WTC11 (cell line): ENCODE data around the gene TMA7B. TPM values are rescaled to one million over a fixed set of nuclear protein-coding genes. Genes with fewer than 3 reads are reported as not detected.
A peak's percentile ranks its signal among the peaks of the same experiment; 100 is the strongest.

Source experiments
- ATAC-seq: fragments of 200-7000 bp; cut with Tn5 transposase; 2 replicates; pipeline ENCODE4 v1.10.0; 2021; ENCODE audit warnings: mild to moderate bottlenecking, moderate library complexity
- CTCF ChIA-PET: fragments of 300-600 bp; sonication (Branson Sonifier 250); formaldehyde crosslinking; loops from one replicate; lab custom pipeline; 2021; ENCODE audit warnings: antibody characterized with exemption; lab: Charles Lee
- POLR2A ChIA-PET: fragments of 350-600 bp; sonication (Branson Sonifier 250); formaldehyde crosslinking; loops from one replicate; lab custom pipeline; 2021; ENCODE audit warnings: antibody characterized with exemption; lab: Charles Lee
- DNase-seq: peaks from one replicate; pipeline ENCODE4 v3.0.0; 2021; ENCODE audit warnings: low spot score
- H3K27ac Mint-ChIP-seq: 2 replicates; pipeline ENCODE4 v1.8.0; 2021; ENCODE audit warnings: mixed read lengths
- H3K27me3 Mint-ChIP-seq: 2 replicates; pipeline ENCODE4 v1.8.0; 2021; ENCODE audit warnings: low read depth, mild to moderate bottlenecking, moderate library complexity, mixed read lengths
- H3K36me3 Mint-ChIP-seq: 2 replicates; pipeline ENCODE4 v1.8.0; 2021; ENCODE audit warnings: mixed read lengths
- H3K4me1 Mint-ChIP-seq: 2 replicates; pipeline ENCODE4 v1.8.0; 2022; ENCODE audit warnings: mixed read lengths
- H3K4me3 Mint-ChIP-seq: 2 replicates; pipeline ENCODE4 v1.8.0; 2021; ENCODE audit warnings: mild to moderate bottlenecking, moderate library complexity, mixed read lengths
- H3K9me3 Mint-ChIP-seq: 2 replicates; pipeline ENCODE4 v1.8.0; 2021; ENCODE audit warnings: mixed read lengths
- ATF1 ChIP-seq: sonication (generic); formaldehyde crosslinking; IDR thresholded peaks from 2 replicates; pipeline ENCODE4 v1.8.1; 2023; ENCODE audit warnings: mild to moderate bottlenecking, moderate library complexity, missing genetic modification reagents
- ELF4 ChIP-seq: sonication (generic); formaldehyde crosslinking; IDR thresholded peaks from 2 replicates; pipeline ENCODE4 v1.8.1; 2022; ENCODE audit warnings: low read depth, mild to moderate bottlenecking, moderate library complexity, missing genetic modification reagents
- FOXJ3 ChIP-seq: sonication (generic); formaldehyde crosslinking; IDR thresholded peaks from 2 replicates; pipeline ENCODE4 v1.9.0; 2021; ENCODE audit warnings: missing genetic modification reagents, mild to moderate bottlenecking, borderline replicate concordance
- GTF2I ChIP-seq: fragments of 250-450 bp; sonication (Bioruptor Pico); conservative IDR thresholded peaks from 2 replicates; pipeline ENCODE4 v1.4.0; 2021; ENCODE audit warnings: mild to moderate bottlenecking
- HMGA2 ChIP-seq: fragments of 250-450 bp; sonication (Bioruptor Pico); IDR thresholded peaks from 2 replicates; pipeline ENCODE4 v1.4.0; 2021; ENCODE audit warnings: mild to moderate bottlenecking, moderate library complexity
- KAT7 ChIP-seq: sonication (generic); formaldehyde crosslinking; IDR thresholded peaks from 2 replicates; pipeline ENCODE4 v1.8.1; 2023; ENCODE audit warnings: missing genetic modification reagents, mild to moderate bottlenecking, borderline replicate concordance
- NR2C2 ChIP-seq: sonication (generic); formaldehyde crosslinking; IDR thresholded peaks from 2 replicates; pipeline ENCODE4 v1.8.0; 2022; ENCODE audit warnings: mild to moderate bottlenecking, missing genetic modification reagents
- NR3C1 ChIP-seq: sonication (generic); formaldehyde crosslinking; conservative IDR thresholded peaks from 2 replicates; pipeline ENCODE4 v1.8.1; 2023; ENCODE audit warnings: low read depth, mild to moderate bottlenecking, missing genetic modification reagents
- SMAD3 ChIP-seq: sonication (generic); formaldehyde crosslinking; IDR thresholded peaks from 2 replicates; pipeline ENCODE4 v1.8.0; 2022; ENCODE audit warnings: missing genetic modification reagents, mild to moderate bottlenecking, borderline replicate concordance
- SOX15 ChIP-seq: fragments of 250-450 bp; sonication (Bioruptor Pico); IDR thresholded peaks from 2 replicates; pipeline ENCODE4 v1.9.0; 2021; ENCODE audit warnings: mild to moderate bottlenecking
- SP1 ChIP-seq: sonication (generic); formaldehyde crosslinking; conservative IDR thresholded peaks from 2 replicates; pipeline ENCODE4 v1.8.1; 2022; ENCODE audit warnings: missing genetic modification reagents
- TCF7 ChIP-seq: sonication (generic); formaldehyde crosslinking; IDR thresholded peaks from 2 replicates; pipeline ENCODE4 v1.8.0; 2022; ENCODE audit warnings: mild to moderate bottlenecking, low read depth, missing genetic modification reagents, moderate library complexity
- TEAD4 ChIP-seq: sonication (generic); formaldehyde crosslinking; IDR thresholded peaks from 2 replicates; pipeline ENCODE4 v1.8.0; 2022; ENCODE audit warnings: mild to moderate bottlenecking, missing genetic modification reagents
- ZNF219 ChIP-seq: sonication (generic); formaldehyde crosslinking; IDR thresholded peaks from 2 replicates; pipeline ENCODE4 v1.8.0; 2023; ENCODE audit warnings: missing genetic modification reagents, mild to moderate bottlenecking, borderline replicate concordance
- ZNF317 ChIP-seq: sonication (generic); formaldehyde crosslinking; IDR thresholded peaks from 2 replicates; pipeline ENCODE4 v1.8.1; 2023; ENCODE audit warnings: low read depth, mild to moderate bottlenecking, moderate library complexity, missing genetic modification reagents, borderline replicate concordance
- ZNF416 ChIP-seq: fragments of 250-450 bp; sonication (Bioruptor Pico); IDR thresholded peaks from 2 replicates; pipeline ENCODE4 v1.9.0; 2021; ENCODE audit warnings: mild to moderate bottlenecking, inconsistent platforms
- total RNA-seq: library from RNA; stranded (reverse); gene quantifications from 3 replicates; pipeline ENCODE4 v1.2.3, GENCODE V29; 2021
- TF ChIP-seq, protein P1 (sequence below): sonication (generic); formaldehyde crosslinking; IDR thresholded peaks from 2 replicates; pipeline ENCODE4 v1.8.0; 2023; ENCODE audit warnings: missing genetic modification reagents, mild to moderate bottlenecking, borderline replicate concordance
- TF ChIP-seq, protein P2 (sequence below): sonication (generic); formaldehyde crosslinking; IDR thresholded peaks from 2 replicates; pipeline ENCODE4 v1.8.1; 2023; ENCODE audit warnings: mild to moderate bottlenecking, missing genetic modification reagents, moderate library complexity
- TF ChIP-seq, protein P3 (sequence below): sonication (generic); formaldehyde crosslinking; IDR thresholded peaks from 2 replicates; pipeline ENCODE4 v1.8.1; 2022; ENCODE audit warnings: missing genetic modification reagents, borderline replicate concordance
- TF ChIP-seq, protein P4 (sequence below): sonication (generic); formaldehyde crosslinking; IDR thresholded peaks from 2 replicates; pipeline ENCODE4 v1.8.0; 2023; ENCODE audit warnings: missing genetic modification reagents
- TF ChIP-seq, protein P5 (sequence below): sonication (generic); formaldehyde crosslinking; IDR thresholded peaks from 2 replicates; pipeline ENCODE4 v1.8.0; 2022; ENCODE audit warnings: mild to moderate bottlenecking, missing genetic modification reagents
- TF ChIP-seq, protein P6 (sequence below): sonication (generic); formaldehyde crosslinking; IDR thresholded peaks from 2 replicates; pipeline ENCODE4 v1.8.0; 2022; ENCODE audit warnings: mild to moderate bottlenecking, missing genetic modification reagents
- TF ChIP-seq, protein P7 (sequence below): sonication (generic); formaldehyde crosslinking; conservative IDR thresholded peaks from 2 replicates; pipeline ENCODE4 v1.8.1; 2023; ENCODE audit warnings: mild to moderate bottlenecking, low read depth, missing genetic modification reagents, moderate library complexity

The TMA7B gene
- total RNA-seq, 1 experiment from 2014 or later, result not detected

DNA sequence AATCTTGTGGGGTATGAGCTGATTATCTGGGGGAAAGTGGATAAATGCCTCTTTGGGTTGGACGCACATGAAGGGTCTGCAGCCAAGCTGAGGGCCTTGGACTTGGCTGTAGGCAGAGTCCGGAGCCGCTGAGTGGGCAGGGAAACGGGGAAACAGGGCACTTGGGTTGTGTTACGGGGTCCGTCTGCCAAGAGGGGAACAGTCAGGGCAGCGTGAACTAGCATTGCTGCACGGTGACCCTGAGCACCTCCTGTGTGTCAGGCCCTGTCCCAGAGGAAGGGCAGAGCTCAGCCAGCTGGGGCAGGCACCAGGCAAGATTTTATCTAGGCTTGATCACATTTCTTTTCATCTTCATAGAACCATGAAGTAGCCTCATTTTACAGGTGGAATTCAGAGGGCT lies 46.4 kb downstream of the TMA7B start (continued):
- TF ChIP-seq HMGA2 (CRISPR knock-in tag) (no peak), SMAD3 (CRISPR knock-in tag) (no peak), NR2C2 (CRISPR knock-in tag) (no peak), ZNF317 (CRISPR knock-in tag) (no peak)
- TF ChIP-seq, protein P1, sequence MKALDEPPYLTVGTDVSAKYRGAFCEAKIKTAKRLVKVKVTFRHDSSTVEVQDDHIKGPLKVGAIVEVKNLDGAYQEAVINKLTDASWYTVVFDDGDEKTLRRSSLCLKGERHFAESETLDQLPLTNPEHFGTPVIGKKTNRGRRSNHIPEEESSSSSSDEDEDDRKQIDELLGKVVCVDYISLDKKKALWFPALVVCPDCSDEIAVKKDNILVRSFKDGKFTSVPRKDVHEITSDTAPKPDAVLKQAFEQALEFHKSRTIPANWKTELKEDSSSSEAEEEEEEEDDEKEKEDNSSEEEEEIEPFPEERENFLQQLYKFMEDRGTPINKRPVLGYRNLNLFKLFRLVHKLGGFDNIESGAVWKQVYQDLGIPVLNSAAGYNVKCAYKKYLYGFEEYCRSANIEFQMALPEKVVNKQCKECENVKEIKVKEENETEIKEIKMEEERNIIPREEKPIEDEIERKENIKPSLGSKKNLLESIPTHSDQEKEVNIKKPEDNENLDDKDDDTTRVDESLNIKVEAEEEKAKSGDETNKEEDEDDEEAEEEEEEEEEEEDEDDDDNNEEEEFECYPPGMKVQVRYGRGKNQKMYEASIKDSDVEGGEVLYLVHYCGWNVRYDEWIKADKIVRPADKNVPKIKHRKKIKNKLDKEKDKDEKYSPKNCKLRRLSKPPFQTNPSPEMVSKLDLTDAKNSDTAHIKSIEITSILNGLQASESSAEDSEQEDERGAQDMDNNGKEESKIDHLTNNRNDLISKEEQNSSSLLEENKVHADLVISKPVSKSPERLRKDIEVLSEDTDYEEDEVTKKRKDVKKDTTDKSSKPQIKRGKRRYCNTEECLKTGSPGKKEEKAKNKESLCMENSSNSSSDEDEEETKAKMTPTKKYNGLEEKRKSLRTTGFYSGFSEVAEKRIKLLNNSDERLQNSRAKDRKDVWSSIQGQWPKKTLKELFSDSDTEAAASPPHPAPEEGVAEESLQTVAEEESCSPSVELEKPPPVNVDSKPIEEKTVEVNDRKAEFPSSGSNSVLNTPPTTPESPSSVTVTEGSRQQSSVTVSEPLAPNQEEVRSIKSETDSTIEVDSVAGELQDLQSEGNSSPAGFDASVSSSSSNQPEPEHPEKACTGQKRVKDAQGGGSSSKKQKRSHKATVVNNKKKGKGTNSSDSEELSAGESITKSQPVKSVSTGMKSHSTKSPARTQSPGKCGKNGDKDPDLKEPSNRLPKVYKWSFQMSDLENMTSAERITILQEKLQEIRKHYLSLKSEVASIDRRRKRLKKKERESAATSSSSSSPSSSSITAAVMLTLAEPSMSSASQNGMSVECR (CRISPR knock-in tag), result no peak
- TF ChIP-seq, protein P2, sequence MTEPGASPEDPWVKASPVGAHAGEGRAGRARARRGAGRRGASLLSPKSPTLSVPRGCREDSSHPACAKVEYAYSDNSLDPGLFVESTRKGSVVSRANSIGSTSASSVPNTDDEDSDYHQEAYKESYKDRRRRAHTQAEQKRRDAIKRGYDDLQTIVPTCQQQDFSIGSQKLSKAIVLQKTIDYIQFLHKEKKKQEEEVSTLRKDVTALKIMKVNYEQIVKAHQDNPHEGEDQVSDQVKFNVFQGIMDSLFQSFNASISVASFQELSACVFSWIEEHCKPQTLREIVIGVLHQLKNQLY (CRISPR knock-in tag), result no peak

DNA sequence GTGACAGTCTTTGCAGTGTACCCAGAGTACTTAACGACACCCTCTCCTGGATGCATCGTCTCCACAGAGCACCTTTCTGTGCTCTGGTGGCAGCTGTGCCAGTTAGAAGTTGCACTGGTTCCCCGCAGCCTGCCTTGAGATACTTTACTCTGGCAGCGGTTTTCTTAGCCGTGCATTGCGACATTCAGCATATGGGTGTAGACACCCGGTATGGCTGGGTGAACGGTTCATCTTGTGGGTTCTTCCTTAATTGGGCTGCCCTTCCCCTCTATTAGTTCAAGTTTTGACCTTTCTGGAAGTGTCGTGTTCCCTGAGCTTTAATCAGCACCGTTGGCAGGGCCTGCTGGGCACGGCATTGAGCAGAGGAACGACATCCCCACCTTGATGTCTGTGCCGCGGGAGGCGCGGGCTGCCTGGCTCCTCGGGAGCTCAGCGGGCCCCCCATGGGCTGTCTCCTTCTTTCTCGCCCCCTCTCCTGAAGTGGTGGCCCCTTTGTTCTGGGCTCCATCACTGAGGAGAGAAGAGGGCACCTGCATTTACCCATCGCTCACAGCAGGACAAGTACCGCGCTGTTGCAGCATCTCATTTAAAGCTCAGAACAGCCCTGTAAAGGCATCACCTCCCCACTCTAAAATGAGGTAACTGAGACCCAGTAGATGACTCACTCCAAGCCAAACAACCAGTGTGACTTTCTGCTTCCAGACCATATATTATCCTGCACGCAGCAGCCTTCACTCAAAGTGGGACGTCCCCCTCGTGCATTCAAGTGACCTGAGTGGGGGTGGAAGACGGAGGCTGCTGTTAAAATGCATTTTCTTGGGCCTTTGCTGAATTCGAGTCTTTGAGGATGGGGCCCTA lies 47.9 kb downstream of the TMA7B start:
- Mint-ChIP-seq H3K27ac (peak overlapping the region; percentile 57), H3K4me3 (no peak overlapping the region), H3K9me3 (peaks cover 2% of the 10 kb centered on the region), H3K27me3 (no peaks in the 10 kb centered on the region), H3K36me3 (peaks cover 16% of the 10 kb centered on the region), H3K4me1 (peaks cover 65% of the 10 kb centered on the region)
- ATAC-seq, result no peak
- POLR2A ChIA-PET, result interaction anchor here (0.6 kb wide), 1 partner anchor 27 kb away, joined by 3 read pairs; no protein-coding TSS in a partner anchor
- CTCF ChIA-PET, result interaction anchor here (1.2 to 3.1 kb wide), 3 partner anchors 16 to 75 kb away, joined by 3 to 56 read pairs (median 26); no protein-coding TSS in a partner anchor
- no peak for DNase-seq
- TF ChIP-seq, protein P3, sequence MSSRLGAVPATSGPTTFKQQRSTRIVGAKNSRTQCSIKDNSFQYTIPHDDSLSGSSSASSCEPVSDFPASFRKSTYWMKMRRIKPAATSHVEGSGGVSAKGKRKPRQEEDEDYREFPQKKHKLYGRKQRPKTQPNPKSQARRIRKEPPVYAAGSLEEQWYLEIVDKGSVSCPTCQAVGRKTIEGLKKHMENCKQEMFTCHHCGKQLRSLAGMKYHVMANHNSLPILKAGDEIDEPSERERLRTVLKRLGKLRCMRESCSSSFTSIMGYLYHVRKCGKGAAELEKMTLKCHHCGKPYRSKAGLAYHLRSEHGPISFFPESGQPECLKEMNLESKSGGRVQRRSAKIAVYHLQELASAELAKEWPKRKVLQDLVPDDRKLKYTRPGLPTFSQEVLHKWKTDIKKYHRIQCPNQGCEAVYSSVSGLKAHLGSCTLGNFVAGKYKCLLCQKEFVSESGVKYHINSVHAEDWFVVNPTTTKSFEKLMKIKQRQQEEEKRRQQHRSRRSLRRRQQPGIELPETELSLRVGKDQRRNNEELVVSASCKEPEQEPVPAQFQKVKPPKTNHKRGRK, result no peak
- TF ChIP-seq ZNF219 (CRISPR knock-in tag) (no peak), ELF4 (no peak), FOXJ3 (CRISPR knock-in tag) (no peak), KAT7 (no peak), ATF1 (CRISPR knock-in tag) (no peak), TEAD4 (CRISPR knock-in tag) (no peak), ZNF416 (CRISPR knock-in tag) (no peak), NR3C1 (CRISPR knock-in tag) (no peak), SOX15 (CRISPR knock-in tag) (no peak), GTF2I (no peak), SP1 (CRISPR knock-in tag) (no peak), TCF7 (CRISPR knock-in tag) (no peak)
- TF ChIP-seq, protein P4, sequence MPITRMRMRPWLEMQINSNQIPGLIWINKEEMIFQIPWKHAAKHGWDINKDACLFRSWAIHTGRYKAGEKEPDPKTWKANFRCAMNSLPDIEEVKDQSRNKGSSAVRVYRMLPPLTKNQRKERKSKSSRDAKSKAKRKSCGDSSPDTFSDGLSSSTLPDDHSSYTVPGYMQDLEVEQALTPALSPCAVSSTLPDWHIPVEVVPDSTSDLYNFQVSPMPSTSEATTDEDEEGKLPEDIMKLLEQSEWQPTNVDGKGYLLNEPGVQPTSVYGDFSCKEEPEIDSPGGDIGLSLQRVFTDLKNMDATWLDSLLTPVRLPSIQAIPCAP (CRISPR knock-in tag), result no peak
- TF ChIP-seq, protein P5, sequence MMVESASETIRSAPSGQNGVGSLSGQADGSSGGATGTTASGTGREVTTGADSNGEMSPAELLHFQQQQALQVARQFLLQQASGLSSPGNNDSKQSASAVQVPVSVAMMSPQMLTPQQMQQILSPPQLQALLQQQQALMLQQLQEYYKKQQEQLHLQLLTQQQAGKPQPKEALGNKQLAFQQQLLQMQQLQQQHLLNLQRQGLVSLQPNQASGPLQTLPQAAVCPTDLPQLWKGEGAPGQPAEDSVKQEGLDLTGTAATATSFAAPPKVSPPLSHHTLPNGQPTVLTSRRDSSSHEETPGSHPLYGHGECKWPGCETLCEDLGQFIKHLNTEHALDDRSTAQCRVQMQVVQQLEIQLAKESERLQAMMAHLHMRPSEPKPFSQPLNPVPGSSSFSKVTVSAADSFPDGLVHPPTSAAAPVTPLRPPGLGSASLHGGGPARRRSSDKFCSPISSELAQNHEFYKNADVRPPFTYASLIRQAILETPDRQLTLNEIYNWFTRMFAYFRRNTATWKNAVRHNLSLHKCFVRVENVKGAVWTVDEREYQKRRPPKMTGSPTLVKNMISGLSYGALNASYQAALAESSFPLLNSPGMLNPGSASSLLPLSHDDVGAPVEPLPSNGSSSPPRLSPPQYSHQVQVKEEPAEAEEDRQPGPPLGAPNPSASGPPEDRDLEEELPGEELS, result no peak
- TF ChIP-seq, protein P6, sequence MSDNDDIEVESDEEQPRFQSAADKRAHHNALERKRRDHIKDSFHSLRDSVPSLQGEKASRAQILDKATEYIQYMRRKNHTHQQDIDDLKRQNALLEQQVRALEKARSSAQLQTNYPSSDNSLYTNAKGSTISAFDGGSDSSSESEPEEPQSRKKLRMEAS (CRISPR knock-in tag), result no peak
- TF ChIP-seq, protein P7, sequence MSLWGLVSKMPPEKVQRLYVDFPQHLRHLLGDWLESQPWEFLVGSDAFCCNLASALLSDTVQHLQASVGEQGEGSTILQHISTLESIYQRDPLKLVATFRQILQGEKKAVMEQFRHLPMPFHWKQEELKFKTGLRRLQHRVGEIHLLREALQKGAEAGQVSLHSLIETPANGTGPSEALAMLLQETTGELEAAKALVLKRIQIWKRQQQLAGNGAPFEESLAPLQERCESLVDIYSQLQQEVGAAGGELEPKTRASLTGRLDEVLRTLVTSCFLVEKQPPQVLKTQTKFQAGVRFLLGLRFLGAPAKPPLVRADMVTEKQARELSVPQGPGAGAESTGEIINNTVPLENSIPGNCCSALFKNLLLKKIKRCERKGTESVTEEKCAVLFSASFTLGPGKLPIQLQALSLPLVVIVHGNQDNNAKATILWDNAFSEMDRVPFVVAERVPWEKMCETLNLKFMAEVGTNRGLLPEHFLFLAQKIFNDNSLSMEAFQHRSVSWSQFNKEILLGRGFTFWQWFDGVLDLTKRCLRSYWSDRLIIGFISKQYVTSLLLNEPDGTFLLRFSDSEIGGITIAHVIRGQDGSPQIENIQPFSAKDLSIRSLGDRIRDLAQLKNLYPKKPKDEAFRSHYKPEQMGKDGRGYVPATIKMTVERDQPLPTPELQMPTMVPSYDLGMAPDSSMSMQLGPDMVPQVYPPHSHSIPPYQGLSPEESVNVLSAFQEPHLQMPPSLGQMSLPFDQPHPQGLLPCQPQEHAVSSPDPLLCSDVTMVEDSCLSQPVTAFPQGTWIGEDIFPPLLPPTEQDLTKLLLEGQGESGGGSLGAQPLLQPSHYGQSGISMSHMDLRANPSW (CRISPR knock-in tag), result no peak
